HG03196 (cell line): ENCODE data around the gene IMMP2L.
A peak's percentile ranks its signal among the peaks of the same experiment; 100 is the strongest.
"Not testable (repeated sequence)": the region's sequence is repeated elsewhere in the genome, so short reads cannot be mapped to it uniquely, and the experiment has no call there.

Source experiments
- ATAC-seq: cut with Tn5 transposase; IDR thresholded peaks from one replicate; pipeline ENCODE4 v1.9.1; 2021; ENCODE audit not compliant: unreplicated experiment

The IMMP2L gene

GRCh38 chr7:111270794-111271193, 291.5 kb downstream of the IMMP2L start:
- not testable (repeated sequence) for ATAC-seq

- no peak for ATAC-seq
Observed at GRCh38 chr7:111268941-111269340, 293.4 kb downstream of the IMMP2L start.

DNA sequence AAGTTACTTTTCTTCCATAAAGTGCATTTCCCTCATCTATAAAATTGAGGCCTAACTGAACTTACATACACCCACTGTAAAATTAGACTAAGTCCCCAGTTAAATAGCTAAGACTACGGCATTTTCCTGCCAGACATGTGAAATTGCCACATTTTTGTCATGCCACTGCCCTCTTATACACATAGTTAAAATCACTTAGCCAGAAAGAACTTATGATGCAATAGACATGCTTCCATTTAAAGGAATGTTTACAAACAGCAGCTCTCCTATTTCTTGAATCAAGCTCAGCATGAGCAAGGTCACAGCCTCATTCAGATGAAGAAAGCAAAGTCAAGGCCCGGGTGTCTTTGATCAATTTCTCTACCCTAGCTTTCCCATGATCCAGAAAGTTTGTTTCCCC, 295.7 kb downstream of the IMMP2L start:
- no peak for ATAC-seq

DNA sequence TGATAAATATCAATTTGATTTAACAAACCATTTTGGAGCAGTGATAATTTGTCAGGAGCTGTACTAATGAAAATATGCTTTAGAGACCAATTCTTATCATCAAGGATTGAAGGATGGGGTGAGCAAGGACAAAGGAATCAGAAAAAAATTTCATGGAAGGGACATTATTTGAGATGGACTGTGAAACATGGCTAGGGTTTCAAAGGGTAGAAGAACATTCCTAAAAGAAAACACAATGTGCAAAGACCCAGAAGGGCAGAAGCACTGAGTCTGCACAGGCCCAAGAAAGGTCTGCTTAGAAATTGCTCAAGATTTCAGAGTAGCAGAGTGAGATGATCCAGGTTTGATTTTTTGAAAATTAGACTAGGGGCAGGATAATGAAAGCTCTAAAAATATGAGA, 296.9 kb downstream of the IMMP2L start:
- ATAC-seq: no peak

GRCh38 chr7:111264981-111265380, 297.3 kb downstream of the IMMP2L start:
- ATAC-seq: no peak

DNA sequence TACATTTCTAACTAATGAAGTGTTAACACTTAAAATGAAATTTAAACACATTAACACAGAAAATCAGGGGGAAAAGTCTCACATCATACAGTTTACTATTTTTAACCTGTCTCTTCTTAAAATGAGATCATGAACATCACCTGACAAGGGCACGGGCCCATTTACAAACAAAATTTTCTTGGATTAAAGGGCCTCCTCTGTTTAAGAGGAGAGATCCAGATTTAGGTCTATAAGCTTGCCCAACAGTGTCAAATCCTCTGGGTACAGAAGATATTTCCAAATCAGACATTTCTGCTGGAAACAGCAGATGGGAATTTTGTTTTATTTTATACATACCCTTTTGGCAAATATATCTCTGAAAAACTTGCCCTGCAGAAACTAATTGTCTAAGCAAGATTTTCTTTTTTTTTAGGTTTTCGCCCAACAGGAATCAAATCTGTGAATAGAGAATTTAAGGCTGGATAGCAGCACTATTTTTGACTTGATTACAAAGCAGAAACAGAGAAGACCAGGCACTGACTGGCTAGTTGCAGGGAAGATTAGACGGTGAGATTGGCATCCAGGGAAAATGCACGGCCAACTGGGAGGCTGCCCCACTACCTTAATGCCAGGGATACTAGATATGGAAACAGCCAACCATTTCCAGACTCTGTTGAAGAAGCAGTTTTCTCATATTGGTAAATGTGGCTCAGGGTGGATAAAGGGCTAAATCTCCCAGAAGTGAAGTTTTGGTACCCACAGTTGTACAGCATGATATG, 298.0 kb downstream of the IMMP2L start:
- no peak for ATAC-seq

DNA sequence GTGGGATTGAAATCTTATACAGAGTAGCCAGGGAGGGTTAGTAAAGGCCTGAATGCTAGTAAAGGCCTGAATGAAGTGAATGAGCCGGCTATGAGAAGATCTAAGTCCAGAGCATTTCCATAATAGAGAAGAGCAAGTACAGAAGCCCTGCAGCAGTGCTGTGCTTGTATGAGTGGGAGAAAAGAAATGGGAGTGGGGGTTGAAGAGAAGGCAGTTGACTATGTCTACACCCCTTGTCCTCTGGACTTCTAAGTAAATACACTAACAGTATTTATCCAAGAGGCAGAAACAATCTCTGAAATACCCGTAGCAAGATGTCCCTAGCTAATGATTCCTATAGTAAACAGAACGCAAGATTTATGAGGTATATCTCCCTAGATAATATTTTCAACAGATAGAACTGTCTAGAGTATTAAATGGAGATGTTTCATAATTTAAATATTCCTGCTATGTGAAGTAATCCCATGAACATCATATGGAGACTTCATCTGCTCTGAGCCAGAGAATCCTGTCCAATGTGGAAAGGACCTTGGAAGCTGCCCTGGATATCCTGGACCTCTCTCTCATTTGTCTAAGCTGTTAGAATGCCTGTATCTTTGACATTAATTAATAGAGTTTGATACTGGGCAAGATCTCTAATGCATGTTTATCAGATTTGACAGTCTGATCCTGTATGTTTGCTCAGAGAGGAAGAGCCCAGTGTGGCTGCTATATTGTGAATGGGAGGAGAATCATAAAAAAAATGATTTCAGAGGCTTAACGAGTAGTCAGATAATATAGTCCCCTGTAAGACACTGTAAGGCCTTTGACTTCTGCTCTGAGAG, 299.8 kb downstream of the IMMP2L start:
- no peak for ATAC-seq

DNA sequence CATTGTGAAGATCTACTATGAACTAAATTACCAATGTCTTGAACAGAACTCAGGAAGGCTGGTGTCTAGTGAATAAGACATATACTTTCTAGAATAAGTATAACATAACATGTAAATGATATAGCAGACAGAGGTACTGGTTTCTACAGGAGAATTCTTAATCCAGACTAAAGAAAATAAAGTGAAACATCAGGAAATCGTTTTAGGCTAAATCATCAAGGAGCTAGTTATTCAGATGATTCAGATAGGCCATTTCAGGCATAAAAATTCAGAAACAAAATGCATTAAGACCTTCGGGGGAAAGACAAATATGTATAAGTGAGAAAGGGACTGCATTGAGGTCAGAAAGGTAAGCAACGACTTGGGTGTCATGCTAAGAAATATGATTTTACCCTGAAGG, 300.8 kb downstream of the IMMP2L start:
- ATAC-seq: no peak

GRCh38 chr7:111259991-111260390, 302.3 kb downstream of the IMMP2L start:
- no peak for ATAC-seq

DNA sequence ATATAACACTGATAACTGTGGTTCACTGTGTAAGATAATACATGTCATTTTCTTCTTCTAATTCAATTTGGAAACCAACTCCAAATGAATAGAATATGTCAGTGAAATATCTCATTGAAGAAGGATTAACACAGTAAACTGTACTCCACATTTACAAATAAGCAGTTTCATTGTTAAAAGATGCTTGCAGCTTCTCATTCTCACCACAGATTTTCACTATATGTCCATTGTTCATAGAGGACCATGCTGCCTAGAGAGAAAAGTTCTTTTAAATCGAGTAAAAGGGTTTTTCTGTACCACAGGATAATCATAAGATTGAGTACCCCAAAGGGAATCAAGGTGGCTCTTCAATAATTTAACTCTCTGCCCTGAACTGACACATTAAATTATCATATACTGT, 305.9 kb downstream of the IMMP2L start:
- ATAC-seq: no peak

GRCh38 chr7:111255576-111255975, 306.7 kb downstream of the IMMP2L start:
- no peak for ATAC-seq

- ATAC-seq: not testable (repeated sequence)
Observed at GRCh38 chr7:111251365-111251764, 310.9 kb downstream of the IMMP2L start.

DNA sequence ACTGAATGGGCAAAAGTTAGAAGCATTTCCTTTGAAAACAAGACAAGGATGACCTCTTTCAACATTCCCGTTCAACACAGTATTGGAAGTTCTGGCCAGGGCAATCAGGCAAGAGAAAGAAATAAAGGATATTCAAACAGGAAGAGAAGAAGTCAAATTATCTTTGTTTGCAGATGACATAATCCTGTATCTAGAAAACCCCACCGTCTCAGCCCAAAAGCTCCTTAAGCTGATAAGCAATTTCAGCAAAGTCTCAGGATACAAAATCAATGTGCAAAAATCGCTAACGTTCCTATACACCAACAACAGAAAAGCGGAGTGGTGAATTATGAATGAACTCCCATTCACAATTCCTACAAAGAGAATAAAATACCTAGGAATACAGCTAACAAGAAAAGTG, 312.5 kb downstream of the IMMP2L start:
- ATAC-seq: not testable (repeated sequence)

GRCh38 chr7:111242141-111242755, 320.0 kb downstream of the IMMP2L start:
- no peak for ATAC-seq

- peak; percentile 80 for ATAC-seq
Observed at GRCh38 chr7:111240371-111240770, 321.9 kb downstream of the IMMP2L start.

DNA sequence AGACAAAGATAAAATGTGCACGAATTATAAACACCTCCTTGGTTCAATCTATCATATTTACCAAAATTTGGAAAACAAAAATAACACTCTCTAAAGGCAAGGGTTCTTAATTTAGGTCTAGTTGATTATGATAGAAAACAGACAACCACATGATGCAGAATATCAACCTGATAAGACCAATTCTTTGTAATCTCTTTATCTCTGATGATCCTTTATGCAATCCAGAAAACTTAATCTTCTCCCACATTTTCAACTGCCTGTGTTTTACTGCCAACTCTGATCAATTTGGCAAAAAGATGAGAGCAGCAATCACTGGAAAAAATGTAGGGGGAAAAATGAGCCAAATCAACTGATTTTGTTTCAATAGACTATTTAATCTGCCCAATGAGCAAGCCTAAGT, 322.9 kb downstream of the IMMP2L start:
- ATAC-seq: no peak

GRCh38 chr7:111238886-111239285, 323.4 kb downstream of the IMMP2L start:
- no peak for ATAC-seq

GRCh38 chr7:111235709-111236108, 326.6 kb downstream of the IMMP2L start:
- ATAC-seq: no peak

- peak; percentile 94 for ATAC-seq
Observed at GRCh38 chr7:111232249-111233084, 329.8 kb downstream of the IMMP2L start.

DNA sequence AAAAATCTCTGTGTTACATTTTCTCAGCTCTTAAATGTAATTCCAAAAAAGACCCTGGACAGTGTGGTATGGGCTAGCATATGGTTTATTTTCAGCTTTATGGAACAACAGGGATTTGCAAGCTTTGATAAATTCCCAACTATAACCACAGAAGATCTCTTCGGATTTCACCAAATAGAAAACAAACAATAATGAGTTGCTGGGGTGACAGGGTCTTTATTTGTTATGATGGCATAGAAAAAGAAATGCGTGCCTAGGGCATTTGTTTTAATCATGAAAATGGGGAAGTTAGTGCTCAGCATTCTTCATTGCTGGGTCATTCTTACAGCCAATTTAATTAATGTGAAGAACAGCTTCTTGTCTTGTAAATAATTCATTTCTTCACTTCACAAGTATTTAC, 332.4 kb downstream of the IMMP2L start:
- ATAC-seq: no peak

DNA sequence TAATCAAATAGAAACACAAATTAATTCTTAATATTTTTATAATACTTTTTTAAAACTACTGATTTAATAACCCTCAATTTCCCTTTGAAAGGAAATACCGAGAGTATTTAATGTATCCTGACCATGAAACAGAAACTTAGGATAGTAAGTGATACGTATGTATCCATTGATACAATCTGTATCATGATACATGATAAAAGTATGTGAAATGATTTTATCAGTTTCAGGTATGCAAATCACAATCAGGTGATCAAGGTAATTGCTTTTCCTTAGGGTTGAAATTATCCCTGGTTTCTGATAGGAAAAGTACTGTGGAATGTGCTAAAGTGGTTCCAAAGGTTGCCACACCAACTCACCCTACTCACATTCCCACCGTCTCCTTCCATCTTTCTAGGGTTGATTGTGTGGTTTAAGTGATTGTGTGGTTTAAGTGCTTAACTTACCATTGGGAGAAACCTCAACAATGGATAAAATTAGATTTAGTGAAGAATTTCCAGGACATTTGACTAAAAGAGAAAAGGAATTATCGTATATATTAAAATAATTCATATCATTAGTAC, 333.0 kb downstream of the IMMP2L start:
- ATAC-seq: no peak
